Endodermal cell (in vitro differentiated cells): ENCODE data around the gene RPUSD2. TPM values are rescaled to one million over a fixed set of nuclear protein-coding genes. Genes with fewer than 3 reads are reported as not detected.
A peak's percentile ranks its signal among the peaks of the same experiment; 100 is the strongest.

Source experiments
- DNase-seq: peaks from one replicate; pipeline ENCODE4 v3.0.0-alpha.2; 2017
- H3K27ac ChIP-seq: 2 replicates; pipeline ENCODE4 v1.5.1; 2013; ENCODE audit warnings: mild to moderate bottlenecking, low read depth, low read length, moderate library complexity
- H3K27me3 ChIP-seq: 2 replicates; pipeline ENCODE4 v1.6.1; 2013; ENCODE audit warnings: mild to moderate bottlenecking, low read length, moderate library complexity; ENCODE audit not compliant: insufficient read depth, control insufficient read depth, poor library complexity, severe bottlenecking
- H3K36me3 ChIP-seq: 2 replicates; pipeline ENCODE4 v1.7.0; 2013; ENCODE audit warnings: mild to moderate bottlenecking, low read length, moderate library complexity; ENCODE audit not compliant: control insufficient read depth, insufficient read depth
- H3K4me1 ChIP-seq: one replicate; pipeline ENCODE4 v1.7.0; 2013; ENCODE audit warnings: low read length; ENCODE audit not compliant: control insufficient read depth, insufficient read depth
- H3K4me3 ChIP-seq: 2 replicates; pipeline ENCODE4 v1.5.1; 2013; ENCODE audit warnings: mild to moderate bottlenecking, low read length, moderate library complexity
- H3K9ac ChIP-seq: 2 replicates; pipeline ENCODE4 v1.6.1; 2013; ENCODE audit warnings: mild to moderate bottlenecking, low read length, moderate library complexity; ENCODE audit not compliant: poor library complexity, severe bottlenecking; ENCODE audit errors: extremely low read depth
- H3K9me3 ChIP-seq: 2 replicates; pipeline ENCODE4 v1.6.1; 2013; ENCODE audit warnings: mild to moderate bottlenecking, low read length, moderate library complexity; ENCODE audit not compliant: control insufficient read depth
- H3K27ac Mint-ChIP-seq: 2 replicates; pipeline ENCODE4 v1.8.0; 2020; ENCODE audit warnings: mixed read lengths
- H3K27me3 Mint-ChIP-seq: 2 replicates; pipeline ENCODE4 v1.8.0; 2021; ENCODE audit warnings: mild to moderate bottlenecking, mixed read lengths; ENCODE audit not compliant: insufficient read depth
- H3K36me3 Mint-ChIP-seq: 2 replicates; pipeline ENCODE4 v1.8.0; 2020; ENCODE audit warnings: low read depth, mixed read lengths
- H3K4me1 Mint-ChIP-seq: 2 replicates; pipeline ENCODE4 v1.8.0; 2020; ENCODE audit warnings: mixed read lengths
- H3K4me3 Mint-ChIP-seq: 2 replicates; pipeline ENCODE4 v1.8.0; 2020; ENCODE audit warnings: mild to moderate bottlenecking, moderate library complexity, mixed read lengths
- H3K9me3 Mint-ChIP-seq: 2 replicates; pipeline ENCODE4 v1.8.0; 2020; ENCODE audit warnings: mild to moderate bottlenecking, mixed read lengths
- CTCF ChIP-seq: fragments of 200-600 bp; sonication (generic); conservative IDR thresholded peaks from 2 replicates; pipeline ENCODE4 v1.5.0; 2021; ENCODE audit warnings: antibody characterized with exemption, mild to moderate bottlenecking
- WGBS, 2 experiments: methylation state at CpG; one replicate each; pipeline versions ENCODE4 v1.1.5 to v1.1.7; 2013; ENCODE audit warnings: missing lambda C conversion rate in 2 of 2, mixed read lengths in 1 of 2; ENCODE audit not compliant: insufficient coverage in 1 of 2, insufficient read length in 1 of 2; 5-methylcytosine and 5-hydroxymethylcytosine counted together
- total RNA-seq, 2 donors: library from RNA; stranded (reverse); fragmentation: NEBNext Ultra II Directional in 1 of 2; extraction: Animal tissue kit (Norgen Biotek cat#: 25700) in 1 of 2; gene quantifications; 2 replicates in 1 of 2; 3 replicates in 1 of 2; pipeline ENCODE4 v1.2.1, GENCODE V29; 2021

The RPUSD2 gene
- total RNA-seq, 2 donors from 2014 or later: 16.5 to 20.5 TPM

GRCh38 chr15:40554161-40554525 lies 15.0 kb upstream of the RPUSD2 start:
- peaks cover 24% of the 10 kb centered on the region for H3K4me1 Mint-ChIP-seq
- H3K9me3 ChIP-seq: no peaks in the 10 kb centered on the region
- no peak overlapping the region for H3K4me3 Mint-ChIP-seq
- no peaks in the 10 kb centered on the region for H3K9me3 Mint-ChIP-seq
- H3K27me3 ChIP-seq: no peaks in the 10 kb centered on the region
- peaks cover 35% of the 10 kb centered on the region for H3K36me3 ChIP-seq
- DNase-seq: peak; percentile 68
- H3K9ac ChIP-seq: no peak overlapping the region
- TF ChIP-seq CTCF: no peak
- WGBS, 2 experiments: 41 to 43% methylated on average over 4 of the region's 4 CpGs
- H3K27me3 Mint-ChIP-seq: no peaks in the 10 kb centered on the region
- no peaks in the 10 kb centered on the region for H3K4me1 ChIP-seq
- H3K36me3 Mint-ChIP-seq: peaks cover 22% of the 10 kb centered on the region
- H3K27ac Mint-ChIP-seq: peak overlapping the region; percentile 45
- H3K4me3 ChIP-seq: no peak overlapping the region
- H3K27ac ChIP-seq: peak overlapping the region; percentile 41

- 95 to 96% methylated on average over 2 of the region's 2 CpGs for WGBS, 2 experiments
- Mint-ChIP-seq H3K4me1 (peaks cover 24% of the 10 kb centered on the region), H3K36me3 (peaks cover 21% of the 10 kb centered on the region), H3K27ac (no peak overlapping the region), H3K27me3 (no peaks in the 10 kb centered on the region), H3K4me3 (no peak overlapping the region), H3K9me3 (no peaks in the 10 kb centered on the region)
- H3K9ac ChIP-seq: no peak overlapping the region
- no peak for TF ChIP-seq CTCF
- no peak overlapping the region for H3K4me3 ChIP-seq
- no peak for DNase-seq
- no peaks in the 10 kb centered on the region for H3K4me1 ChIP-seq
- no peaks in the 10 kb centered on the region for H3K27me3 ChIP-seq
- H3K27ac ChIP-seq: no peak overlapping the region
- H3K9me3 ChIP-seq: no peaks in the 10 kb centered on the region
- peaks cover 35% of the 10 kb centered on the region for H3K36me3 ChIP-seq
Observed at GRCh38 chr15:40555876-40556275, 13.2 kb upstream of the RPUSD2 start.

DNA sequence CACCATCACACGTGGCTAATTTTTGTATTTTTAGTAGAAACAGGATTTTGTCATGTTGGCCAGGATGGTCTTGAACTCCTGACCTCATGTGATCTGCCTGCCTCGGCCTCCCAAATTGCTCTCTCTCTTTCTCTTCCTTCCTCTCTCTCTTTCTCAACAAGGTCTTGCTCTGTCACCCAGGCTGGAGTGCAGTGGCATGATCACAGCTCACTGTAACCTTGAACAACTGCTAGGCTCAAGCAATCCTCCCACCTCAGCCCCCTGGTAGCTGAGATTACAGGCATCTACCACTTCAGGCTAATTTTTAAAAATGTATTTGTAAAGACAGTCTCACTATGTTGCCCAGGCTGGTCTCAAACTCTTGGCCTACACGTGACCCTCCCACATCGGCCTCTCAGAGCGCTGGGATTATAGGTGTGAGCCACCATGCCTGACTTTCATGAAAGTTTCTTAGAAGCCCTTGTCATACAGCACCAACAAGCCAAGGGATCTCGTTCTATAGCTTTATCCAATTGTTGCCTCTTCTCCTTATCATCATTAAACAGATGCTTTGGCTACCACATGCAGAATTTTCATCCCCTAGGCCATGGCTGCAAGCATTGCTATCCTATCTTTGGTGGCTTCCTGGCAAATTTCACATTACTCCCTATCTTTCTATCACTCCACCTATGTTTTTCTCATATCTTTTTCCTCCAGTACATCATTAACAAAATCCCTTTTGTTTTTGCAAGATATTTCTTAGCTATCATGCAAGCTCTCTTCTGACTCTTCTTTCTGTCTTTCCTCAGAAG lies 10.0 kb upstream of the RPUSD2 start:
- Mint-ChIP-seq H3K27me3 (no peaks in the 10 kb centered on the region), H3K9me3 (no peaks in the 10 kb centered on the region), H3K4me1 (peaks cover 12% of the 10 kb centered on the region), H3K36me3 (peaks cover 15% of the 10 kb centered on the region), H3K4me3 (no peak overlapping the region), H3K27ac (peak overlapping the region; percentile 46)
- Histone ChIP-seq H3K4me1 (no peaks in the 10 kb centered on the region), H3K27me3 (no peaks in the 10 kb centered on the region), H3K9ac (no peak overlapping the region), H3K4me3 (no peak overlapping the region), H3K36me3 (peaks cover 31% of the 10 kb centered on the region), H3K27ac (no peak overlapping the region), H3K9me3 (no peaks in the 10 kb centered on the region)
- WGBS, 2 experiments: 90 to 96% methylated on average over 6 of the region's 6 CpGs
- no peak for DNase-seq
- no peak for TF ChIP-seq CTCF
